Activated CD4-positive, CD25-positive, alpha-beta regulatory T cell treated with anti-CD3 and anti-CD28 coated beads, Interleukin-2, amount 50 U/mL, for 72 hours (primary cell): ENCODE measurements around the gene ABCG8.

ENCODE experiments used
- DNase-seq: peaks from one replicate; pipeline ENCODE4 v3.0.0; 2021

The ABCG8 gene

DNA sequence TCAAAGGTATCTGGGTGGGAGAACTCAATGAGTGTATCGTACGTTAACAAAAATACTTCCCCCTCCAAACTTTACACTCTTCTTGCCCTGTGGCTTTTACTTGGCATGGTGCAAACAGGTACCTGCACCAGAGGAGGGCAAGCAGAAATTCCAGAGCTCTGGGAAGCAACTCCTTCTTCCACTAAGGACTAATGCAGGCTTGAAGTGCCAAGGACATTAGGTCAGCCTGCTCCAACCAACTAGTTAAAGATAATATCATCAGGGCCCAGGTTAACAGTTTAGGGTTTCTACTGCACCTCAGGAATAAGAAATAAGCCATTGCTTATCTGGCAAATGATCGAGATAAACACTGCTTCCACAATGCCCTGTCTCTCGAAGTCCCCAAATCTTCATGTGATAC, 86.7 kb downstream of the ABCG8 start:
- no peak for DNase-seq

DNA sequence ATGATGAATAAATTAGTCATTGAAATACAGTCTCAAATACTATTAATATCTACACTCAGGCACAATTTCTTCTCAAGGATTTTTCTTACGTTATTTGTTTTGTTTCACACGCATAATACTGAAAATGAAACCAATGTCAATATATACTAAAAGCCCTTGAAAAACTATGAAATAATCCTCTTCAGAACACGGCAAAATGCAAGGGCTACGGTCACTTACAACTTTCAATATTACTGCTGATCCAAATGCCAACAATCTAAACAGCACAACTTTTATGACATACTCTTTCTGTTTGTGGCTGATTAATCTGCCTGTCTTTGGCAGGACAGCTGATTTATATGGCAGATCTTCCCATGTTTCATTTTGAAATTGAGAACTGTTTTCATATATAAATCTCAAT, 88.7 kb downstream of the ABCG8 start:
- no peak for DNase-seq

DNA sequence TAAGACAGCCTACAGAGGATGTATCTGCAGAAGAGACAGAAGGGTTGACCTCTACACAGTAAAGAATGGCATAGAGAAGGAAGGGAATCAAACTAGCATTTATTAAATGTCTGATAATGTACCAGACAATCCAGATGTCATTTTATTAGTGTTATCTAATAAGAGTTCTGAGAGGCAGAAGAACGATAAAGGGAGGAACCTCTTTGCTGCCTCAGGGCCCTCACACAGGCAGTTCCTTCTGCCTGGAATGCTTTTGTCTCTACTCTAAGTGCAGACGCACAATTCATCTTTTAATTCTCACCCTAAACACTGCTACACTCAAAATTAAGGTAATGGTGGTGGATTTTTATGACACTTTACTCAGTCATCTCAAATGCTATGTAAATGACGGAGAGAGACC, 92.5 kb downstream of the ABCG8 start:
- no peak for DNase-seq
